ENCODE measurements around the gene C9orf72.

- TF ChIP-seq CTCF (conservative IDR thresholded peaks at IDR 0.05): no peak
- no peak for TF ChIP-seq ZFX (IDR thresholded peaks at IDR 0.05)
Measured at GRCh38 chr9:27560457-27560856, 12.8 kb downstream of the C9orf72 start.
